Fibroblast of lung (primary cell): ENCODE data around the gene SYMPK. TPM values are rescaled to one million over a fixed set of nuclear protein-coding genes. Genes with fewer than 3 reads are reported as not detected.

Source experiments
- DNase-seq, 2 donors: peaks; one replicate each; pipeline versions ENCODE4 v3.0.0 to v3.0.0-alpha.2; 2010; ENCODE audit warnings: low read depth in 2 of 2
- H2AFZ ChIP-seq: 2 replicates; pipeline ENCODE4 v1.5.1; 2012; ENCODE audit warnings: low read length, control low read depth, inconsistent platforms
- H3K27ac ChIP-seq: 2 replicates; pipeline ENCODE4 v1.5.1; 2011; ENCODE audit warnings: low read length, control low read depth; ENCODE audit not compliant: insufficient read depth
- H3K27me3 ChIP-seq: 2 replicates; pipeline ENCODE4 v1.5.1; 2011; ENCODE audit warnings: mild to moderate bottlenecking, low read length; ENCODE audit not compliant: control insufficient read depth, insufficient read depth
- H3K36me3 ChIP-seq: 2 replicates; pipeline ENCODE4 v1.5.1; 2011; ENCODE audit warnings: low read length; ENCODE audit not compliant: control insufficient read depth, insufficient read depth
- H3K4me1 ChIP-seq: 2 replicates; pipeline ENCODE4 v1.5.1; 2011; ENCODE audit warnings: low read length; ENCODE audit not compliant: control insufficient read depth, insufficient read depth; ENCODE audit errors: extremely low read depth
- H3K4me2 ChIP-seq: 2 replicates; pipeline ENCODE4 v1.5.1; 2011; ENCODE audit warnings: low read length, control low read depth; ENCODE audit not compliant: insufficient read depth; ENCODE audit errors: extremely low read depth
- H3K4me3 ChIP-seq, 4 experiments: fragments of 200-600 bp in 1 of 4; sonication (generic) in 1 of 4; replicated peaks in 1 of 4; 2 replicates each; pipeline ENCODE4 v1.5.1; 2011 to 2016; ENCODE audit warnings: low read length in 4 of 4, low read depth in 3 of 4, mild to moderate bottlenecking in 3 of 4, control low read depth in 2 of 4, inconsistent platforms in 1 of 4, mixed read lengths in 1 of 4; ENCODE audit not compliant: insufficient read depth in 1 of 4; ENCODE audit errors: control extremely low read depth in 1 of 4
- H3K79me2 ChIP-seq: 2 replicates; pipeline ENCODE4 v1.5.1; 2012; ENCODE audit warnings: mild to moderate bottlenecking, low read length, inconsistent platforms; ENCODE audit not compliant: control insufficient read depth, insufficient read depth
- H3K9ac ChIP-seq: 2 replicates; pipeline ENCODE4 v1.5.1; 2011; ENCODE audit warnings: mild to moderate bottlenecking, low read length, control low read depth; ENCODE audit not compliant: insufficient read depth
- H3K9me3 ChIP-seq: 2 replicates; pipeline ENCODE4 v1.5.1; 2012; ENCODE audit warnings: low read depth, low read length; ENCODE audit not compliant: control insufficient read depth, insufficient read depth
- H4K20me1 ChIP-seq: 2 replicates; pipeline ENCODE4 v1.5.1; 2011; ENCODE audit warnings: low read length; ENCODE audit not compliant: control insufficient read depth, insufficient read depth; ENCODE audit errors: extremely low read depth
- EZH2 ChIP-seq: IDR thresholded peaks from 2 replicates; pipeline ENCODE4 v1.5.1; 2012; ENCODE audit warnings: low read length, control low read depth, mild to moderate bottlenecking; ENCODE audit errors: missing control alignments
- polyA plus RNA-seq, 2 donors: library from polyadenylated mRNA; depleted of rRNA in 1 of 2; stranded (reverse) in 1 of 2; unstranded in 1 of 2; fragments of >200 nt; gene quantifications; 2 replicates each; pipeline ENCODE4 v1.2.1, GENCODE V29; 2011 to 2012; ENCODE audit warnings: missing spikeins in 1 of 2
- total RNA-seq: library from RNA; depleted of rRNA; stranded (reverse); fragments of >200 nt; gene quantifications from 2 replicates; pipeline ENCODE4 v1.2.1, GENCODE V29; 2014
- TF ChIP-seq, protein P1 (sequence below), 2 donors: IDR thresholded peaks in 1 of 2; conservative IDR thresholded peaks in 1 of 2; 1 replicate in 1 of 2; 2 replicates in 1 of 2; pipeline ENCODE4 v1.5.1; 2011 to 2012; ENCODE audit warnings: low read length in 2 of 2, control low read depth in 1 of 2, inconsistent platforms in 1 of 2, low read depth in 1 of 2, mild to moderate bottlenecking in 1 of 2

The SYMPK gene
- total and polyA plus RNA-seq, 2 donors (not counting 1 experiment from before 2014, with no cell fraction given): 32.2 to 48.2 TPM

- Histone ChIP-seq H3K27ac (no peak overlapping the region), H3K9ac (no peak overlapping the region), H3K4me1 (peaks cover 12% of the 10 kb centered on the region), H2AFZ (no peak overlapping the region), H3K36me3 (peaks cover 34% of the 10 kb centered on the region), H3K79me2 (peaks cover 22% of the 10 kb centered on the region), H3K4me2 (no peak overlapping the region), H3K27me3 (no peaks in the 10 kb centered on the region), H4K20me1 (no peaks in the 10 kb centered on the region), H3K4me3 (no peak overlapping the region), H3K9me3 (no peaks in the 10 kb centered on the region)
- DNase-seq: no peak
- TF ChIP-seq, protein P1, sequence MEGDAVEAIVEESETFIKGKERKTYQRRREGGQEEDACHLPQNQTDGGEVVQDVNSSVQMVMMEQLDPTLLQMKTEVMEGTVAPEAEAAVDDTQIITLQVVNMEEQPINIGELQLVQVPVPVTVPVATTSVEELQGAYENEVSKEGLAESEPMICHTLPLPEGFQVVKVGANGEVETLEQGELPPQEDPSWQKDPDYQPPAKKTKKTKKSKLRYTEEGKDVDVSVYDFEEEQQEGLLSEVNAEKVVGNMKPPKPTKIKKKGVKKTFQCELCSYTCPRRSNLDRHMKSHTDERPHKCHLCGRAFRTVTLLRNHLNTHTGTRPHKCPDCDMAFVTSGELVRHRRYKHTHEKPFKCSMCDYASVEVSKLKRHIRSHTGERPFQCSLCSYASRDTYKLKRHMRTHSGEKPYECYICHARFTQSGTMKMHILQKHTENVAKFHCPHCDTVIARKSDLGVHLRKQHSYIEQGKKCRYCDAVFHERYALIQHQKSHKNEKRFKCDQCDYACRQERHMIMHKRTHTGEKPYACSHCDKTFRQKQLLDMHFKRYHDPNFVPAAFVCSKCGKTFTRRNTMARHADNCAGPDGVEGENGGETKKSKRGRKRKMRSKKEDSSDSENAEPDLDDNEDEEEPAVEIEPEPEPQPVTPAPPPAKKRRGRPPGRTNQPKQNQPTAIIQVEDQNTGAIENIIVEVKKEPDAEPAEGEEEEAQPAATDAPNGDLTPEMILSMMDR (conservative IDR thresholded peaks at IDR 0.05 in 1 of 2, IDR thresholded peaks at IDR 0.05 in 1 of 2; ENCODE audit: low read depth in 1 of 2, low read length in 2 of 2): no peak
- no peak for TF ChIP-seq EZH2
These were observed 73.7 kb downstream of the SYMPK start for GRCh38 chr19:45789035-45789786.

DNA sequence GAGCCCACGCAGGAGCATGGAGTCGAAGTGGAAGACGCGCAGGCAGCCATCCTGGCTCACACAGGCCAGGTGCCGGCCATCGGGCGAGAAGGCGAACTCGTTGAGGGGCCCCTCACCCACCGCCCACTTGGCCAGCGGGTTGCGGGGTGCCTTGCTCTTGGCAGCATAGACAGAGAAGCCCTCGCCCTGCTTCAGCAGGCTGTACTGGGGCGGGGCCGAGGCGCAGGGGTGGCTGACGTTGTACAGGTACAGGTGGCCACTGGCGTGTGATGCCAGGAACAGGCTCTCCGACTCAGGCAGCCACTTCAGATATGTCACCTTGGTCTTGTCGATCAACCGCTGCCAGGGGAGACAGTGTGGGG, 76.4 kb downstream of the SYMPK start:
- H3K4me1 ChIP-seq: peaks cover 23% of the 10 kb centered on the region
- no peak overlapping the region for H3K9ac ChIP-seq
- no peak overlapping the region for H2AFZ ChIP-seq
- peaks cover 17% of the 10 kb centered on the region for H3K79me2 ChIP-seq
- H3K4me2 ChIP-seq: no peak overlapping the region
- DNase-seq: no peak
- H3K36me3 ChIP-seq: peaks cover 34% of the 10 kb centered on the region
- no peak overlapping the region for H3K27ac ChIP-seq
- no peaks in the 10 kb centered on the region for H3K27me3 ChIP-seq
- no peaks in the 10 kb centered on the region for H3K9me3 ChIP-seq
- no peaks in the 10 kb centered on the region for H4K20me1 ChIP-seq
- no peak overlapping the region for H3K4me3 ChIP-seq
- TF ChIP-seq, protein P1 (conservative IDR thresholded peaks at IDR 0.05 in 1 of 2, IDR thresholded peaks at IDR 0.05 in 1 of 2; ENCODE audit: low read depth in 1 of 2, low read length in 2 of 2): no peak
- no peak for TF ChIP-seq EZH2

GRCh38 chr19:45785781-45786532, 77.0 kb downstream of the SYMPK start:
- Histone ChIP-seq H4K20me1 (no peaks in the 10 kb centered on the region), H3K4me3 (no peak overlapping the region), H3K36me3 (peaks cover 34% of the 10 kb centered on the region), H3K9me3 (no peaks in the 10 kb centered on the region), H2AFZ (no peak overlapping the region), H3K27me3 (no peaks in the 10 kb centered on the region), H3K4me2 (no peak overlapping the region), H3K27ac (no peak overlapping the region), H3K79me2 (peaks cover 15% of the 10 kb centered on the region), H3K9ac (no peak overlapping the region), H3K4me1 (peaks cover 23% of the 10 kb centered on the region)
- TF ChIP-seq, protein P1 (conservative IDR thresholded peaks at IDR 0.05 in 1 of 2, IDR thresholded peaks at IDR 0.05 in 1 of 2; ENCODE audit: low read depth in 1 of 2, low read length in 2 of 2): no peak
- no peak for TF ChIP-seq EZH2
- DNase-seq: no peak
